ENCODE data around the gene MAD1L1.

GRCh38 chr7:1974290-1975101, 258.2 kb downstream of the MAD1L1 start:
- no peak for TF ChIP-seq CTCF (IDR thresholded peaks at IDR 0.05)
- no peak for TF ChIP-seq POLR2A (IDR thresholded peaks at IDR 0.05)
